Calu3 (cell line): ENCODE results near the gene PLXNB3. TPM values are rescaled to one million over a fixed set of nuclear protein-coding genes. Genes with fewer than 3 reads are reported as not detected.

ENCODE experiments used
- BruUV-seq: library from RNA; stranded (reverse); fragments of 400-500 nt; replicated peaks from 2 replicates; lab custom pipeline; 2021; lab: Mats Ljungman, UMichigan
- CTCF ChIA-PET: fragments of 300-600 bp; sonication (Branson Sonifier 250); formaldehyde crosslinking; loops from one replicate; lab custom pipeline; 2022; ENCODE audit warnings: antibody characterized with exemption; lab: Charles Lee
- DNase-seq: peaks from one replicate; pipeline ENCODE4 v3.0.0; 2022
- H3K27ac Mint-ChIP-seq: one replicate; pipeline ENCODE4 v1.8.0; 2022; ENCODE audit warnings: mixed read lengths; ENCODE audit not compliant: unreplicated experiment
- H3K27me3 Mint-ChIP-seq: one replicate; pipeline ENCODE4 v1.8.0; 2022; ENCODE audit warnings: mixed read lengths; ENCODE audit not compliant: unreplicated experiment
- H3K36me3 Mint-ChIP-seq: one replicate; pipeline ENCODE4 v1.8.0; 2022; ENCODE audit warnings: mild to moderate bottlenecking, moderate library complexity, mixed read lengths; ENCODE audit not compliant: insufficient read depth, unreplicated experiment
- H3K4me1 Mint-ChIP-seq: one replicate; pipeline ENCODE4 v1.8.0; 2022; ENCODE audit warnings: mild to moderate bottlenecking, low read depth, mixed read lengths; ENCODE audit not compliant: unreplicated experiment
- H3K4me3 Mint-ChIP-seq: one replicate; pipeline ENCODE4 v1.8.0; 2022; ENCODE audit warnings: mild to moderate bottlenecking, low read depth, moderate library complexity, mixed read lengths; ENCODE audit not compliant: unreplicated experiment
- H3K9me3 Mint-ChIP-seq: one replicate; pipeline ENCODE4 v1.8.0; 2022; ENCODE audit warnings: low read depth, mixed read lengths; ENCODE audit not compliant: unreplicated experiment
- intact Hi-C: fragments of 100-400 bp; cut with micrococcal nuclease; formaldehyde crosslinking; loops from one replicate; pipeline ENCODE4 v1.10.0; 2022; ENCODE audit not compliant: unreplicated experiment
- total RNA-seq: library from RNA; stranded (reverse); gene quantifications from 2 replicates; pipeline ENCODE4 v1.2.3, GENCODE V29; 2022
- TF ChIP-seq, protein P1 (sequence below): fragments of 200-600 bp; IDR thresholded peaks from one replicate; pipeline ENCODE4 v1.8.0; 2022; ENCODE audit warnings: antibody characterized with exemption; ENCODE audit not compliant: unreplicated experiment

Gene PLXNB3
- total RNA-seq, 1 experiment from 2014 or later: 37.5 TPM

DNA sequence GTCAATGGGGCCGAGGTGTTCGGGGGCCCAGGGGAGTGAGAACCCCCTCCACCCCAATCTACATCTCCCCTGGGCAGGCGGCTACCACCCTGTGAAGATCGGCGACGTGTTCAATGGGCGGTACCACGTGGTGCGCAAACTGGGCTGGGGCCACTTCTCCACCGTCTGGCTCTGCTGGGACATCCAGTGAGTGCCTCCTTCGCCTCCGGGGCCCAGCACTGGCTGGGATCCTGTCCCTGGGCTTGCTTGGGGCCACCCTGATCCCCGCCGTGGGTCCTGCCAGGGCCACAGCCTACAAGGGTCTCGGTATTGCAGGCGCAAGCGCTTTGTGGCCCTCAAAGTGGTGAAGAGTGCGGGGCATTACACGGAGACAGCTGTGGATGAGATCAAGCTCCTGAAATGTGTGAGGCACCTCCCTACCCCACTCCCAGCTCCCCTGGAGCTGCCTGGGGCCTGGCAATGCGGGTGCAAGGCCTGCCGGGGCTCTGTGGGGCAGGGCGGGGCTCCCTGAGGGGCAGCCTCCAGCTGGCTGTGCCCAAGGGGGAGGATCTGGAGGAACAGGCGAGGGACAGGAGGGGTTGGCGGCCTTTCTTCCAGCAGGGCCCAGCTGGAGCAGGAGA is 17.5 kb downstream of the PLXNB3 start:
- H3K36me3 Mint-ChIP-seq: peaks cover 31% of the 10 kb centered on the region
- BruUV-seq: no TSS peak
- no peak for DNase-seq
- CTCF ChIA-PET: no interaction called here
- intact Hi-C loops: no loop called here
- peaks cover 9% of the 10 kb centered on the region for H3K4me1 Mint-ChIP-seq
- H3K4me3 Mint-ChIP-seq: no peak overlapping the region
- no peak overlapping the region for H3K27ac Mint-ChIP-seq
- H3K9me3 Mint-ChIP-seq: no peaks in the 10 kb centered on the region
- TF ChIP-seq, protein P1, sequence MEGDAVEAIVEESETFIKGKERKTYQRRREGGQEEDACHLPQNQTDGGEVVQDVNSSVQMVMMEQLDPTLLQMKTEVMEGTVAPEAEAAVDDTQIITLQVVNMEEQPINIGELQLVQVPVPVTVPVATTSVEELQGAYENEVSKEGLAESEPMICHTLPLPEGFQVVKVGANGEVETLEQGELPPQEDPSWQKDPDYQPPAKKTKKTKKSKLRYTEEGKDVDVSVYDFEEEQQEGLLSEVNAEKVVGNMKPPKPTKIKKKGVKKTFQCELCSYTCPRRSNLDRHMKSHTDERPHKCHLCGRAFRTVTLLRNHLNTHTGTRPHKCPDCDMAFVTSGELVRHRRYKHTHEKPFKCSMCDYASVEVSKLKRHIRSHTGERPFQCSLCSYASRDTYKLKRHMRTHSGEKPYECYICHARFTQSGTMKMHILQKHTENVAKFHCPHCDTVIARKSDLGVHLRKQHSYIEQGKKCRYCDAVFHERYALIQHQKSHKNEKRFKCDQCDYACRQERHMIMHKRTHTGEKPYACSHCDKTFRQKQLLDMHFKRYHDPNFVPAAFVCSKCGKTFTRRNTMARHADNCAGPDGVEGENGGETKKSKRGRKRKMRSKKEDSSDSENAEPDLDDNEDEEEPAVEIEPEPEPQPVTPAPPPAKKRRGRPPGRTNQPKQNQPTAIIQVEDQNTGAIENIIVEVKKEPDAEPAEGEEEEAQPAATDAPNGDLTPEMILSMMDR: no peak
- peaks cover 15% of the 10 kb centered on the region for H3K27me3 Mint-ChIP-seq

DNA sequence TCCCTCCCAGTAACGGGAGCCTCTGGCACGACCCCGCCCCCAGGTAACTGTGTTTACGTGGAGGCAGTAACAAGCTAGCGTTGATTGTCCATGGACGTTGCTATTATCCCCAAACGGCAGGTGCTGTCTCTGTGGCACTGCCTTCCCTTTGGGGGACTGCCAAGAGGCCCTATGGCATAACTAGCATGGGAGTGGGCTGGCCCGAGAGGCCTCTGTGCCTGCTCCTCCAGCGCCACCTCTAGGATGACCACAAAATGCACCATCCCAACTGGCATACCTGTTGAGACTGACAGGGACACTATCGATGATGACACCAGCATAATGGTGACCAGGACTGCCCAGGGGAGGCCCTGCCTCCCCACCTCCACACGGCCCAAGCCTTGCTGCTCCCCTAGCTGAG is 18.3 kb downstream of the PLXNB3 start:
- intact Hi-C loops: no loop called here
- Mint-ChIP-seq H3K27ac (no peak overlapping the region), H3K4me3 (no peak overlapping the region), H3K27me3 (peaks cover 15% of the 10 kb centered on the region), H3K36me3 (peaks cover 31% of the 10 kb centered on the region), H3K9me3 (no peaks in the 10 kb centered on the region), H3K4me1 (peaks cover 9% of the 10 kb centered on the region)
- no peak for DNase-seq
- CTCF ChIA-PET: no interaction called here
- BruUV-seq: no TSS peak
- TF ChIP-seq, protein P1: no peak

DNA sequence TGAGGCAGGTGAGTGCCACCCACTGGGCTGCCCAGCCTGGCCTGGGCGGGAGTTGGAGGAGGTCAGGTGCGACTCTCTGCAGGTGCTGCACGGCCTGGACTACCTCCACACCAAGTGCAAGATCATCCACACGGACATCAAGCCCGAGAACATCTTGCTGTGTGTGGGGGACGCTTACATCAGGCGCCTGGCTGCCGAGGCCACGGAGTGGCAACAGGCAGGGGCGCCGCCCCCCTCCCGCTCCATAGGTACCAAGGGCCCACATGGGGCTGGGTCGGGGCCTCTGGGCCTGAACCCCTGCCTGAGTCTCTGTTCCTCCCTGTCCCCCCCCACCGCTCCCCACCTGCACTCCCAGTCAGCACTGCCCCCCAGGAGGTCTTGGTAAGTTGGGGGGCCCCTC is 18.8 kb downstream of the PLXNB3 start:
- Mint-ChIP-seq H3K36me3 (peaks cover 30% of the 10 kb centered on the region), H3K4me3 (no peak overlapping the region), H3K27ac (no peak overlapping the region), H3K4me1 (peaks cover 9% of the 10 kb centered on the region), H3K27me3 (peaks cover 15% of the 10 kb centered on the region), H3K9me3 (no peaks in the 10 kb centered on the region)
- intact Hi-C loops: no loop called here
- TF ChIP-seq, protein P1: no peak
- CTCF ChIA-PET: no interaction called here
- no peak for DNase-seq
- BruUV-seq: no TSS peak

DNA sequence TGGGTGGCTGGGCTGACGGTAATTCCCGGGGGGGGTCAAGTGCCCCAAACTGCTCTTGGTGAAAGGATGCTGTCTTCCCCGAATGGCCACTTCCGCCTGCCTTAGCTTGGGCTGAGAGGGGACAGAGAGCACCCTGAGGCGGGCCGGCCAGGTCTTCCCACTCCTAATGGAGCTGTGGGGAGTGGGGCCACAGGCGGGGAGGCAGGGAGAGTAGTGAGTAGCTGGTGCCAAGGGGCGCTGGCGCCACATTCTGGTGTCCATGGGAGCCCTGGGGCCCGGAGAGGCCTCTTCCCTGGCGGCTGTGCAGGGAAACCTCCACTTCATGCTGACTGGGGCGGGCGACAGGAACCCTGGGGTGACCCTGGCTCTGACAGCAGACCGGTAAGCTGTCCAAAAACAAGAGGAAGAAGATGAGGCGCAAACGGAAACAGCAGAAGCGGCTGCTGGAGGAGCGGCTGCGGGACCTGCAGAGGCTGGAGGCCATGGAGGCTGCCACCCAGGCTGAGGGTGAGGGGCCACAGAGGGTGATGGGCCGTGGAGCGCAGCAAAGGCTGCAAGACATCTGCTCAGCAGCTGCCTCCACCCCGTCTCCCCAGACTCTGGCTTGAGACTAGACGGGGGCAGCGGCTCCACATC is 19.4 kb downstream of the PLXNB3 start:
- H3K9me3 Mint-ChIP-seq: no peaks in the 10 kb centered on the region
- TF ChIP-seq, protein P1: no peak
- DNase-seq: no peak
- no peak overlapping the region for H3K27ac Mint-ChIP-seq
- intact Hi-C loops: no loop called here
- no peak overlapping the region for H3K4me3 Mint-ChIP-seq
- BruUV-seq: no TSS peak
- H3K27me3 Mint-ChIP-seq: peaks cover 15% of the 10 kb centered on the region
- H3K36me3 Mint-ChIP-seq: peaks cover 24% of the 10 kb centered on the region
- CTCF ChIA-PET: no interaction called here
- peaks cover 9% of the 10 kb centered on the region for H3K4me1 Mint-ChIP-seq
